GM19035 (cell line): ENCODE results near the gene NPAP1.
"Not testable (repeated sequence)": the region's sequence is repeated elsewhere in the genome, so short reads cannot be mapped to it uniquely, and the experiment has no call there.

Experiments
- ATAC-seq: cut with Tn5 transposase; IDR thresholded peaks from one replicate; pipeline ENCODE4 v1.9.1; 2021; ENCODE audit not compliant: unreplicated experiment

NPAP1 gene, protein sequence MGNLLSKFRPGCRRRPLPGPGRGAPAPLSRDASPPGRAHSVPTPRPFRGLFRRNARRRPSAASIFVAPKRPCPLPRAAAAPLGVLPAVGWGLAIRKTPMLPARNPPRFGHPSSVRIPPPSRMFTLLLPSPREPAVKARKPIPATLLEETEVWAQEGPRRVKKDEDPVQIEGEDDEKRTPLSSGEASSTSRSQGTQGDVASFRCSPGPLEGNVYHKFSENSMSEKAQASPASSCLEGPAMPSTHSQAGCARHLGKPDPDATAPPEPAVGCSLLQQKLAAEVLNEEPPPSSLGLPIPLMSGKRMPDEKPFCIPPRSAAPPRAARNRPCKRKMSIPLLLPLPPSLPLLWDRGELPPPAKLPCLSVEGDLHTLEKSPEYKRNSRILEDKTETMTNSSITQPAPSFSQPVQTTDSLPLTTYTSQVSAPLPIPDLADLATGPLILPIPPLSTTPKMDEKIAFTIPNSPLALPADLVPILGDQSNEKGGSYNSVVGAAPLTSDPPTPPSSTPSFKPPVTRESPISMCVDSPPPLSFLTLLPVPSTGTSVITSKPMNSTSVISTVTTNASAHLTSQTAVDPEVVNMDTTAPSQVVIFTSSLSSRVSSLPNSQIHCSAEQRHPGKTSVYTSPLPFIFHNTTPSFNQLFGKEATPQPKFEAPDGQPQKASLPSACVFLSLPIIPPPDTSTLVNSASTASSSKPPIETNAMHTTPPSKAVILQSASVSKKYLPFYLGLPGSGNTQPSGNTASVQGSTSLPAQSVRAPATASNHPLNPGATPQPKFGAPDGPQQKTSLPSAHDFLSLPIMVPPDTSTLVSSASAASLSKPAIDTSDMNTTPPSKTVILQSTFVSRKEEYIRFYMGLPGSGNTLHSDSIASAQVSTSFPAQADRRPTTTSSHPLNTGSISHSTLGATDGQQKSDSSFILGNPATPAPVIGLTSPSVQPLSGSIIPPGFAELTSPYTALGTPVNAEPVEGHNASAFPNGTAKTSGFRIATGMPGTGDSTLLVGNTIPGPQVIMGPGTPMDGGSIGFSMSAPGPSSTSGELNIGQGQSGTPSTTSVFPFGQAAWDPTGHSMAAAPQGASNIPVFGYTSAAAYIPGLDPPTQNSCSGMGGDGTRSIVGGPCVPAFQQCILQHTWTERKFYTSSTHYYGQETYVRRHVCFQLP

DNA sequence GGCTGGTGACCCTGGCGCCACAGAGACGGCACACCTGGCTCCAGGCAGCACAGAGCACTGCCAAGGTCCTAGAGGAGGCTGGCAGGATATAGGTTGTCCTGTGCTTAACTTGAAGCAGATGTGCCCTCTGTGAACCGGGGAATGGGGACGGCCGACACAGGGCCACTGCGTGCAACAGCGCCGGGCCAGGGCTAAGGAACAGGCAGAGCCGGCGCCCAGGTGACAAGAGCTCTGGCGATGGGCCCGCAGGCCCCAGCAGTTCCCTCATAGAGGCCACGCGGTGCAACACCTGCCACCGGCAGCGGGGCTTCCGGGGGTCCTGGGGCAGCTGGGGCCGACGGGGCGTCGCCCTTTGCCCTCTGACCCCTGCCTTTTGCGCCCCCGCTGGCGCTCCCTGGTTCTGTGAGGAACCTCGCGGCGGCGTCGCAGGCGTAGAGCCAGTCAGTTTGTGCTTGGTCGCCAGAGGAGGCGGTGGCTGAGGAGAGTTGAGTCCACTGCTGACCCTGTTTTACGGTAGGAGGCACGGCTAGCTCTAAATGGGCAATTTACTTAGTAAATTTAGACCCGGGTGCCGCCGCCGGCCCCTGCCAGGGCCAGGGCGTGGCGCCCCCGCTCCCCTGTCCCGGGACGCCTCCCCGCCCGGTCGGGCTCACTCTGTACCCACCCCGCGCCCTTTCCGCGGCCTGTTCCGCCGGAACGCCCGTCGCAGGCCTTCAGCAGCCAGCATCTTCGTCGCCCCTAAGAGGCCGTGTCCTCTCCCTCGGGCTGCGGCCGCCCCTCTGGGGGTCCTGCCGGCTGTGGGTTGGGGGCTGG, at the start of gene NPAP1:
TSS of gene NPAP1 (plus strand) at position 444 of the 813 bp plus-strand sequence. CDS start at position 537, 93 bp downstream.
- ATAC-seq: no peak

DNA sequence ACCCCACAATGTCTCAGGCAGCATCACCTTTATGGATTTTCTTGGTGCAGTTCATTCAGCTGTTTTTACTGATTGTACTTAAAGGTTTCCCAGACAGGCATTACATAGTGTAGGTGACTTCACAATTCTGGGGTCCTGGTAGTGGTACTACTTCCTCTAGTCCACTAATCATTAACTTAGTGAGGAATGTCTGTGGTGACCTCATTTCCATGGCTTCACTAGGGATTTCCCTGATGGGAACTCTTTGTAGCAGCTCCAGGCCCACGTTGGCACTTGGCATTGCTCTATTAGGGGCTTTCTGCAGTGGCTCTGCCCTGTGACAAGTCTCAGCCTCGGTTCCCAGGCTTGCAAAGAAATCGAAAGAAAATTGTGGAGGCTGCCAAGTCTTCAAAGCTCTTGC, 48.1 kb upstream of the NPAP1 start:
- no peak for ATAC-seq

- ATAC-seq: no peak
These were observed 42.5 kb upstream of the NPAP1 start for GRCh38 chr15:24633082-24633481.

DNA sequence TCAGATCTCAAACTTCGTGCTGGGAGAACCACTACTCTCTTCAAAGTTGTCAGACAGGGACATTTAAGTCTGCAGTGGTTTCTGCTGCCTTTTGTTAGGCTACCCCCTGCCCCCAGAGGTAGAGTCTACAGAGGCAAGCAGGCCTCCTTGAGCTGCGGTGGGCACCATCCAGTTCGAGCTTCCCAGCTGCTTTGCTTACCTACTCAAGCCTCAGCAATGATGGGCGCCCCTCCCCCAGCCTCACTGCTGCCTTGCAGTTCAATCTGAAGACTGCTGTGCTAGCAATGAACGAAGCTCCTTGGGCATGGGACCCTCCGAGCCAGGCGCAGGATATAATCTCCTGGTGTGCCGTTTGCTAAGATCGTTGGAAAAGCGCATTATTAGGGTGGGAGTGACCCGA, 36.2 kb upstream of the NPAP1 start:
- not testable (repeated sequence) for ATAC-seq

DNA sequence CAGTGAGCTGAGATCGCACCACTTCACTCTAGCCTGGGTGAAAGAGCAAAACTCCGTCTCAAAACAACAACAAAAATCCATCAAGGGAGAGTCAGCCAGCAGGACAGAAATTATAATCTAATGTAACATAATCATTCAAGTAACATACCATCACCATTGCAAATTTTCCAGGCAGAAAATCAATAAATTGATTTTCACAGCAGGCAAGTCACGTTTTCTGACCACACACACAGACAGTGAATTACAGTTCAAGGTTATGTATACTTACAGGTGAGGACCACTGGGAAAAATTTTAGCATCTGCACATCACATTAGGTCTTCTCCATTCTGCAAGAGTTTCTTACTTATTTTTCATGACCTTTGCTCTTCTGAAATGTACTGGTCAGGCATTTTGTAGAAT, 29.9 kb upstream of the NPAP1 start:
- ATAC-seq: no peak

- ATAC-seq: no peak
These were observed 16.0 kb upstream of the NPAP1 start for GRCh38 chr15:24659622-24660021.

DNA sequence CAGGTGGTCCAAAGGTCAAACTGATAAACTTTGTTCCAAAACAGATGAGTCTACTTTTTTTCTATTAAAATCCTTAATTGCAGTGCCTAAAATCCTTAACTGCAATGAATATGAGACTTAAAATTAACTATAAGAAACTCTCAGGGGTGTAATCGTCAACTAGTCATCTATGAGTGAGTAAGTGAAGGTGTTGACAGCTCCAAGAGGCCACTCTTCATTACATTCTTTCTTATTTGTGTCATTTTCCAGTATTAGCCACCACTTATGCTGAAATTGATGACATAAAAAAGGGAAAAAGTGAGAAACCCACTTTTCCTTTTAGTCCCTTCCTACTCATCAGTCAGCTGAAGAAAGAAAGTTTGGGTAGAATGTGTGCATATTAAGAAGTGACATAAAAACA, 12.6 kb upstream of the NPAP1 start:
- ATAC-seq: no peak

- no peak for ATAC-seq
These were observed 856 bp downstream of the NPAP1 start for GRCh38 chr15:24676431-24676830.

DNA sequence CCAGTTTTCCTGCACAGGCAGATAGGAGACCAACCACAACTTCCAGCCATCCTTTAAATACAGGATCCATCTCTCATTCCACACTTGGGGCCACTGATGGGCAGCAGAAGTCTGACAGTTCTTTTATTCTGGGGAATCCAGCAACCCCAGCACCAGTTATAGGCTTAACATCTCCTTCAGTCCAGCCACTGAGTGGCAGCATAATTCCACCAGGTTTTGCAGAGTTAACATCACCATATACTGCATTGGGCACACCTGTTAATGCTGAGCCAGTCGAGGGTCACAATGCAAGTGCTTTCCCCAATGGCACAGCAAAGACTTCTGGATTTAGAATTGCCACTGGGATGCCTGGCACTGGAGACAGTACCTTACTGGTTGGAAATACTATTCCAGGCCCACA, 2.9 kb downstream of the NPAP1 start:
- ATAC-seq: no peak

DNA sequence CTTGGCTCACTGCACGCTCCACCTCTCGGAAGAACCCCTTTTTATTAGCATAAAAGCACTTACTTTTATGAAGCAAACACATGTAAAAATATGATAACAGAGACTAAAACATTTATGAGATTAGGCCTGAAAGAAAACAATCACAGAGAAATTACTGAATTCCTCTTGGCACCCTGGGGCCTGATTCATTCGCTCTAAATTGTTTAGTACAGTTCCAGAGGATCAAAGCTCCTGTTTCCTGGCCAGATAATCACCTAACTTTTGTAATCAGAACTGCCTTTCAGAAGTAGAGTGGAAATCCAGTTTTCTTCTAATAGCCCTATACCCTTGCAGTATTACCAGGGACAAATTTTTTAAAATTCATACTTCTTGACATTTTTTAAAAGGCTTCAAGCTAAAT, 6.4 kb downstream of the NPAP1 start:
- ATAC-seq: no peak

DNA sequence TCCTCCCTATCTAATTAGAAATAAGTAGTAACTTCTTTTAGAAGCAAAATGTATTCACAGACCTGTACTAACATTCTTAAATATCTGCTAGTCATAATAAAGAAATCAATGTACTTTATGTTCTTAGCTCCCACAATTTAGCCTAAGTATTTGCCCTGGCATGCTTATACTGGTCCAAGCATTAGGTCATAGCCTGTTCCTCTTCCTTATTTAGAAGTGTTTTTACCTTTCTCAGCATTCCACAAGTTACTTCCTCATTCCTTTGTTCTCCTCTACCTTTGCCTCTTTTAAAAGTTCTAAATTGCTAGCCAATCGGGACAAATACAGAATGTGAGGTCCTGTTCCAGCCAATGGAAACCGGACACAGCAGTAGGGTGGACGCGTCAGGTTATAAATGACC, 7.3 kb downstream of the NPAP1 start:
- ATAC-seq: not testable (repeated sequence)

DNA sequence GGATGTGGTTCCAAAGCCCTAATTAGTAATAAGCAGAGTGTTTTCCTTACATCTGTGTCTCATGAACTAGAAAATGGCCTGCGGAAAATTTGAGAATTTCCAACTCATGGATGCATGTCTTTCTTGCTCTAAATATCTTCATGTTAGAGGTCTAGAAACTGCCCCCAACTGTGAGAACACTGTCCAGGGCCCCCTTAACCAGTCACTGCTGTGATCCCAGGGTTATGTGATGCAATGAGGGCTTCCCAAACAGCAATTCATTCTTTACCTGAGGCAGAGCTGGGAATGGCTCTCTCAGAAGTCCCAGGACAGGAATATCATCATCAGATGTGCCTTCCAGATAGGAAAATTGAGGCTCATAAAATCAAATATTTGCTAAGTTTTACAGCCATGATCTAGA, 8.2 kb downstream of the NPAP1 start:
- no peak for ATAC-seq

- ATAC-seq: no peak
These were observed 8.7 kb downstream of the NPAP1 start for GRCh38 chr15:24684313-24684712.

- no peak for ATAC-seq
These were observed 20.6 kb downstream of the NPAP1 start for GRCh38 chr15:24696201-24696600.

DNA sequence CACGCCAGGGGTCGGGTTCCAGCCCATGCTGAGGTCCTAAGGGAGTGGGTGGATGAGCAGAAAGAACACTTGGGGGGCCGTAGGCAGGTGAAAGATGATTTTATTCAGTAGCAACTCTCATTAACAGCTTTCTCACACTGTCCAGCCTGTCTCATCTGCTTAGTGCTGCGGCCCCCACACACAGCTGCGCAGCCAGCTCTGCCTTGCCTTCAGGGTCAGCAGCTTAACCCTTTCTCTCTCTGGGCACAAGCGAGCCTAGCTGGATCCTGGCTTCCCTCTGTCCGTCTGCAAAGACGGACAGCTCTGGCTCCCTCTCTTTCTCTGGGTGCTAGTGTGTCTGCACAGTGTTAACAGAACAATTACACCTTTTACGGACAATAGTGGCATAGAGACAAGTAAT, 21.3 kb downstream of the NPAP1 start:
- ATAC-seq: no peak

DNA sequence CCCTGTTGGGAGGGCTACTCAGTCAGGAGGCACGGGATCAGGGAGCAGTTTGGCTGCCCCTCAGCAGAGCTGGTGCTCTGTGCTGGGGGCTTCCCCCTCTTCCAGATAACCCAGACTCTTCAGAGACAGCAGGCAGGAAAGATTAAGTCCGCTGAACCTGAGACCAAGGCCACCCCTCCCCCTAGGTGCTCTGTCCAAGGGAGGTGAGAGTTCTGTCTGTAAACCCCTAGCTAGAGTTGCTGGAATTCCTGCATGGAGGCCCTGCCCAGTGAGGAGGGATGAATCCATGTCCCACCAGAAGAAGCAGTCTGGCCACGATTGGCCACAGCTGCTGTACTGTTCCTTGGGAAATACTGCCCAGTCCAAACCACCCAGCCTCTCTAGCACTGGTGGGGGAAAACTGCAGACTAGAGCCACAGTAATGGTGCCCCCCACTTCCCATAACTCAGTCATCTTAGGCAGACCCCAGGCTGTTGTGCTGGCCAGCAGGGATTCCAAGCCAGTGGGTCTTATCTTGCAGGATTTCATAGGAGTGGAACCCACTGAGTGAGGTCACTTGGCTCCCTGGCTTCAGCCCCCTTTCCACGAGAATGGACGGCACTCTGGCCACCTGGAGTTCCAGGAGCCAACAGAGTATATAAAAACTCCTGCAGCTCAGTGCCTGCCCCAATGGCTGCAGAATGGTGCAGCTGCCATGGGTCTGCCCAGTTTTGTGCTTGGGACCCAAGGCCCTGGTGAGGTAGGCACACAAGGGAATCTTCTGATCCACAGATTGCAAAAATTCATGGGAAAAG, 42.9 kb downstream of the NPAP1 start:
- no peak for ATAC-seq

GRCh38 chr15:24729760-24730159, 54.2 kb downstream of the NPAP1 start:
- no peak for ATAC-seq
